Islet precursor cell (in vitro differentiated cells): ENCODE measurements around the gene CAMK2D.

Experiments
- DNase-seq: peaks from one replicate; pipeline ENCODE4 v3.0.0-alpha.2; 2018

CAMK2D gene

GRCh38 chr4:113504422-113504821 lies 257.1 kb downstream of the CAMK2D start:
- no peak for DNase-seq

- DNase-seq = no peak
Measured at GRCh38 chr4:113503691-113504090, 257.8 kb downstream of the CAMK2D start.

GRCh38 chr4:113502906-113503305 lies 258.6 kb downstream of the CAMK2D start:
- no peak for DNase-seq

- no peak for DNase-seq
Measured at GRCh38 chr4:113502476-113502875, 259.1 kb downstream of the CAMK2D start.

GRCh38 chr4:113500424-113500823 lies 261.1 kb downstream of the CAMK2D start:
- DNase-seq = no peak

- DNase-seq = no peak
Measured at GRCh38 chr4:113499696-113500095, 261.8 kb downstream of the CAMK2D start.

- no peak for DNase-seq
Measured at GRCh38 chr4:113499166-113499565, 262.4 kb downstream of the CAMK2D start.

- DNase-seq = no peak
Measured at GRCh38 chr4:113497154-113497884, 264.2 kb downstream of the CAMK2D start.

GRCh38 chr4:113496698-113497097 lies 264.8 kb downstream of the CAMK2D start:
- no peak for DNase-seq

- no peak for DNase-seq
Measured at GRCh38 chr4:113495790-113496189, 265.7 kb downstream of the CAMK2D start.

- no peak for DNase-seq
Measured at GRCh38 chr4:113483131-113483530, 278.4 kb downstream of the CAMK2D start.

- no peak for DNase-seq
Measured at GRCh38 chr4:113482325-113482724, 279.2 kb downstream of the CAMK2D start.

GRCh38 chr4:113481820-113482219 lies 279.7 kb downstream of the CAMK2D start:
- no peak for DNase-seq

GRCh38 chr4:113480109-113480508 lies 281.4 kb downstream of the CAMK2D start:
- no peak for DNase-seq

GRCh38 chr4:113478032-113478431 lies 283.5 kb downstream of the CAMK2D start:
- no peak for DNase-seq

- no peak for DNase-seq
Measured at GRCh38 chr4:113476800-113477199, 284.7 kb downstream of the CAMK2D start.

- no peak for DNase-seq
Measured at GRCh38 chr4:113474017-113474416, 287.5 kb downstream of the CAMK2D start.

GRCh38 chr4:113472864-113473263 lies 288.7 kb downstream of the CAMK2D start:
- DNase-seq = no peak

GRCh38 chr4:113471146-113471860 lies 290.2 kb downstream of the CAMK2D start:
- no peak for DNase-seq

- no peak for DNase-seq
Measured at GRCh38 chr4:113469926-113470325, 291.6 kb downstream of the CAMK2D start.

- DNase-seq = no peak
Measured at GRCh38 chr4:113469023-113469390, 292.5 kb downstream of the CAMK2D start.

- DNase-seq = peak; percentile 98
Measured at GRCh38 chr4:113468165-113469022, 293.1 kb downstream of the CAMK2D start.

GRCh38 chr4:113467581-113467980 lies 294.0 kb downstream of the CAMK2D start:
- no peak for DNase-seq

- DNase-seq = no peak
Measured at GRCh38 chr4:113462286-113462685, 299.3 kb downstream of the CAMK2D start.
